Upper lobe of left lung (tissue), 4 donors: ENCODE results near the gene HNRNPM.

Experiments
- POLR2A ChIP-seq, 4 donors: fragments of 450-650 bp; IDR thresholded peaks; one replicate each; pipeline ENCODE4 v1.5.1; 2016 to 2017; ENCODE audit warnings: antibody characterized with exemption in 4 of 4, mild to moderate bottlenecking in 2 of 4
- POLR2AphosphoS5 ChIP-seq, 2 donors: sonication (generic); formaldehyde crosslinking; IDR thresholded peaks; one replicate each; pipeline ENCODE4 v1.5.1; 2017; ENCODE audit warnings: antibody characterized with exemption in 2 of 2
- TF ChIP-seq, protein P1 (sequence below), 6 experiments: fragments of 450-650 bp in 4 of 6; fragments of 200-600 bp in 2 of 6; sonication (generic) in 2 of 6; IDR thresholded peaks; one replicate each; pipeline ENCODE4 v1.5.1; 2016 to 2019; ENCODE audit warnings: antibody characterized with exemption in 6 of 6

DNA sequence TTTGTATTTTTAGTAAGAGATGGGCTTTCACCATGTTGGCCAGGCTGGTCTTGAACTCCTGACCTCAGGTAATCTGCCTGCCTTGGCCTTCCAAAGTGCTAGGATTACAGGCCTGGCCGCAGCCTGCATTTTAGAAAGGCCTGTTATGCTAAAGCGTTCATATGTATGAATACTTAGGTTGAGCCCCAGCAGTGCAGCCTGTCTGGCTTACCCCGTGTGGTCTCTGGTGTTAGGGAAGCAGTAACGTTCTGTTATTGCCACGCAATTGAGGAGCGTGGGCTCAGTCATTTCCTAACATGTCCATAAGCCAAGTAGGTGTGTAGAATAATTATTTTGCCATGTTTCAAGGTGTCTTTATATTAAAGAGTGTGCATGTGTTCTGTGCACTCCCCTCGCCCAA is 14.3 kb downstream of the HNRNPM start:
- TF ChIP-seq, protein P1, sequence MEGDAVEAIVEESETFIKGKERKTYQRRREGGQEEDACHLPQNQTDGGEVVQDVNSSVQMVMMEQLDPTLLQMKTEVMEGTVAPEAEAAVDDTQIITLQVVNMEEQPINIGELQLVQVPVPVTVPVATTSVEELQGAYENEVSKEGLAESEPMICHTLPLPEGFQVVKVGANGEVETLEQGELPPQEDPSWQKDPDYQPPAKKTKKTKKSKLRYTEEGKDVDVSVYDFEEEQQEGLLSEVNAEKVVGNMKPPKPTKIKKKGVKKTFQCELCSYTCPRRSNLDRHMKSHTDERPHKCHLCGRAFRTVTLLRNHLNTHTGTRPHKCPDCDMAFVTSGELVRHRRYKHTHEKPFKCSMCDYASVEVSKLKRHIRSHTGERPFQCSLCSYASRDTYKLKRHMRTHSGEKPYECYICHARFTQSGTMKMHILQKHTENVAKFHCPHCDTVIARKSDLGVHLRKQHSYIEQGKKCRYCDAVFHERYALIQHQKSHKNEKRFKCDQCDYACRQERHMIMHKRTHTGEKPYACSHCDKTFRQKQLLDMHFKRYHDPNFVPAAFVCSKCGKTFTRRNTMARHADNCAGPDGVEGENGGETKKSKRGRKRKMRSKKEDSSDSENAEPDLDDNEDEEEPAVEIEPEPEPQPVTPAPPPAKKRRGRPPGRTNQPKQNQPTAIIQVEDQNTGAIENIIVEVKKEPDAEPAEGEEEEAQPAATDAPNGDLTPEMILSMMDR (IDR thresholded peaks at IDR 0.05): no peak
- no peak for TF ChIP-seq POLR2A (IDR thresholded peaks at IDR 0.05)
- no peak for TF ChIP-seq POLR2AphosphoS5 (IDR thresholded peaks at IDR 0.05)
